Measurements from ENCODE around the gene KLHL40.

KLHL40 gene

DNA sequence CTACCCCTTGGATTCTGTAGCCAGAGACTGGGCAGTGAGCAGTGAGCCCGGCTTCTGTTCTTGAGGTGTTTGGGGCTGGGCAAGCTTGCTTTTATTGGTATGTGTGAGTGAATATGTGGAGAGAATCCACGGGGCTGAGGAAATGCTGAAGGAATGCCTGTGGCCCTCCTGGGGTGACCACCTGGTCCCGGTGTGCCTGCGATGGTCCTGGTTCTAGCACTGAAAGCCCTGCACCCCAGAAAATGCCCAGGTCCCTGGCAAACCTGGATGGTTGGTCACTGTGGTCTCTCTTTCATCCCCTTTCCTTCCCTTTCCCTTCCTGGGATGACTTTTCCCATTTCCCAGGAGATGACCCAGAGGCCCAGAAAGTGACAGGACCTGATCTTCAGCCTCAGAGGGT, 27.7 kb upstream of the KLHL40 start:
- no peak for DNase-seq (ENCODE audit: low spot score)

DNA sequence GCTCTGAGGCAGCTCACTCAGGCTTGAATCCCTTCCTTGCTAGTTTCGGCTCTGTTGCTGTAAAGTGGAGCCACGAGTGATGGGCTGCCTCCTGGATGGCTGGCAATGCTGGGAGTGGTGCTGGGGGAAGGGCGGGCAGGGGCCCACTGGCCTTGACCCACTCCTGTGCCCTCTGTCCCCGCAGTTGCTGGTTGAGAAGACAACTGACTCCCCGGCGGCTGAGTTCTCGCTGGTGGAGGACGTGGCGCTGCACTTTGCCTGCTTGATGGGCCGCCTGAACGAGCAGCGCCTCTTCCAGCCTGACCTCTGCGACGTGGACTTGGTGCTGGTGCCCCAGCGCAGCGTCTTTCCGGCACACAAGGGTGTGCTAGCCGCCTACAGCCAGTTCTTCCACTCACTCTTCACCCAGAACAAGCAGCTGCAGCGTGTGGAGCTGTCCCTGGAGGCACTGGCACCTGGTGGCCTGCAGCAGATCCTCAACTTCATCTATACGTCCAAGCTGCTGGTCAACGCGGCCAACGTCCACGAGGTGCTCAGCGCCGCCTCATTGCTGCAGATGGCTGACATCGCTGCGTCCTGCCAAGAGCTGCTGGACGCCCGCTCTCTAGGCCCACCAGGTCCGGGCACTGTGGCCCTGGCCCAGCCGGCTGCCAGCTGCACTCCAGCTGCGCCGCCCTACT, 27.1 kb upstream of the KLHL40 start:
- DNase-seq (ENCODE audit: low spot score) = no peak

DNA sequence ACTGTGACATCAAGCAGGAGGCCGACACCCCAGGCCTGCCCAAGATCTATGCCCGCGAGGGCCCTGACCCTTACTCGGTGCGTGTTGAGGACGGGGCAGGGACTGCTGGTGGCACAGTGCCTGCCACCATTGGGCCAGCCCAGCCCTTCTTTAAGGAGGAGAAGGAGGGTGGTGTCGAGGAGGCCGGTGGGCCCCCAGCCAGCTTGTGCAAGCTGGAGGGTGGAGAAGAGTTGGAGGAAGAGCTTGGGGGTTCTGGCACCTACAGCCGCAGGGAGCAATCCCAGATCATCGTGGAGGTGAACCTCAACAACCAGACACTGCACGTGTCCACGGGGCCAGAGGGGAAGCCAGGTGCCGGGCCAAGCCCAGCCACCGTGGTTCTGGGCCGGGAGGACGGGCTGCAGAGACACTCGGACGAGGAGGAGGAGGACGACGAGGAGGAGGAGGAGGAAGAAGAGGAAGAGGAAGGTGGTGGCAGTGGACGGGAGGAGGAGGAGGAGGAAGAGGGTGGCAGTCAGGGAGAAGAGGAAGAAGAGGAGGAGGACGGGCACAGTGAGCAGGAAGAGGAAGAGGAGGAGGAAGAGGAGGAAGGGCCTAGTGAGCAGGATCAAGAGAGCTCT, 26.5 kb upstream of the KLHL40 start:
- no peak for DNase-seq (ENCODE audit: low spot score)

DNA sequence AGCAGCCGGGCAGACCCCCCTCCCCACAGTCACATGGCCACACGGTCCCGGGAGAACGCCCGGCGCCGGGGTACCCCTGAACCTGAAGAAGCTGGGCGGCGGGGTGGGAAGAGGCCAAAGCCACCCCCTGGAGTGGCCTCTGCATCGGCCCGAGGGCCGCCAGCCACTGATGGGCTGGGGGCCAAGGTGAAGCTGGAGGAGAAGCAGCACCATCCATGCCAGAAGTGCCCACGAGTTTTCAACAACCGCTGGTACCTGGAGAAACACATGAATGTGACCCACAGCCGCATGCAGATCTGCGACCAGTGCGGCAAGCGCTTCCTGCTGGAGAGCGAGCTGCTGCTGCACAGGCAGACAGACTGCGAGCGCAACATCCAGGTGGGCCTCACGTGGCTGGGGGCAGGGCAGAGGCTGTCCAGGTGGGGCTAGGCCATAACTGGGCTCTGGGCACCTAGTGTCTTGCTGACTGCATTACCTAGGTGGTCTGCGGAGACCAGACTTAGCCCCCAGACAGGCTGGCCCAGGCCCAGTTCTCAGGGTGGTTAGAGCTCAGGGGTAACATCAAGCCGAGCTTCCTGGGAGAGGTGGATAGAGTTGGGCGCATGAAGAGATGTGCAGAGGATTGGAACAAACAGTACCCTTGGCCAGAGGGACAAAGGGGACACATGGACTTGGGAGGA, 25.7 kb upstream of the KLHL40 start:
- no peak for DNase-seq (ENCODE audit: low spot score)

DNA sequence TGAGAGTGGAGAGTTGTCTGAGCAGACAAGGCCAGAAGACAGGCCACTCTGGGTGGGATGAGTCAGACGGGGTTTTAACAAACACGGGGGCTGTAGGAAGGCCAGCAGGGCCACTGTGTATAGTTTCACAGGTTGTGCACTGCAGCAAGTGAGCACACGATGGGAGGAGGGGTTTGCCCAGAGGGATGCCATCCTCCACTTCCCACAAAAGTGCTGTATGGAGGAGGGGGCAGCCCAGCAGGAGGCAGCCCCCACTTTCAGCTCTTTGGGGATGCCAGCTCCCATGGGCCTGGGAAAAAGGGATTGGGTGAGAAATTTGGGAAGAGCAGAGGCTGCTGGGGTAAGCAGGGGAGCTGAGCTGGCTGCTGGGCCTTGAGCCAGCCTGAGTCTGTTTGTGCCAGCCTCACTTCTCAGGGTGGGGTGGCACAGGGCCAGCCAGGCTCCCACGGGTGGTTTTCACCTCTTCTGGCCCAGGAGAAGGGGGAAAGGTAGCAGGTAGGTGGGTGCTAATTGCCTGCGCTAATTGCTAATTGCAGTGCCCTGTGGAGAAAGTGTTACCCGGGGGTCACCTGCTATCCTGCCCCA, 25.1 kb upstream of the KLHL40 start:
- no peak for DNase-seq (ENCODE audit: low spot score)

DNA sequence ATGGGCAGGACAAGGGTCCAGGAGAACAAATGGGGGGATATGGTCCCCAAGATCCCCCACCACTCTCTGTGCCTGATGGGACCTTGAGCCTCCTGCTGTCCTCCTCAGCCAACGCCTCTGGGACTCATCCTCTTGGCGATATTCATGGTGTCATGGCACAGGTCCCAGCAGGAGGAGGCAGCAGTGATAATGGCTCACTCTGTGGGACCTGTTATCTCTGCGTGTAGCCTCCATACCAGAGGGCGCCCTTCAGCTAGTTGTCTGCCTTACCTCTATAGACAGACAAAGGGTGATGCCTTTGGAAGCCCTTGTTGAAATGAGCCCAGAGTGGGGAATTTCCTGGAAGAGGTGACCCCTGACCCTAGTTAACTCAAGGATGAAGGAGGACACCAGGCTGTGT, 24.4 kb upstream of the KLHL40 start:
- no peak for DNase-seq (ENCODE audit: low spot score)

DNA sequence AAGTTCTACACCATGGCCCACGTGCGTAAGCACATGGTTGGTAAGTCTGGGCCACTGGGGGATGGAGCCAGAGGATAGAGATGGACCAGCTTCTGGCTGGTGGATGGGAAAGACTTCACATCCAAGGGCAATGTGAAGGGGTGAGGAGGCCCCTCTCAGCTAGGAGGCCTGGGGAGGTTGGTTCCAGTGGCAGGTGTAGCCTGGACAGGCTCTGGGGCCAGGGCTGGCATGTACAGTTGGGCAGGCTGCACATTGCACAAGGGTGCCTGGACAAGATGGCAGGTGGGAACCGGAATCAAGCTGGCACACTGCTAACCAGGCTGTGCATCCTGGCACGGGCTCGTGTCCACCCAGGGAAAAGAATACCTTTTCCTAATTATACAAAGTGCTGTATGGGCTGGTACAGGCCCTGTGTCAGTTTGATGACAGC, 23.7 kb upstream of the KLHL40 start:
- DNase-seq (ENCODE audit: low spot score) = no peak

DNA sequence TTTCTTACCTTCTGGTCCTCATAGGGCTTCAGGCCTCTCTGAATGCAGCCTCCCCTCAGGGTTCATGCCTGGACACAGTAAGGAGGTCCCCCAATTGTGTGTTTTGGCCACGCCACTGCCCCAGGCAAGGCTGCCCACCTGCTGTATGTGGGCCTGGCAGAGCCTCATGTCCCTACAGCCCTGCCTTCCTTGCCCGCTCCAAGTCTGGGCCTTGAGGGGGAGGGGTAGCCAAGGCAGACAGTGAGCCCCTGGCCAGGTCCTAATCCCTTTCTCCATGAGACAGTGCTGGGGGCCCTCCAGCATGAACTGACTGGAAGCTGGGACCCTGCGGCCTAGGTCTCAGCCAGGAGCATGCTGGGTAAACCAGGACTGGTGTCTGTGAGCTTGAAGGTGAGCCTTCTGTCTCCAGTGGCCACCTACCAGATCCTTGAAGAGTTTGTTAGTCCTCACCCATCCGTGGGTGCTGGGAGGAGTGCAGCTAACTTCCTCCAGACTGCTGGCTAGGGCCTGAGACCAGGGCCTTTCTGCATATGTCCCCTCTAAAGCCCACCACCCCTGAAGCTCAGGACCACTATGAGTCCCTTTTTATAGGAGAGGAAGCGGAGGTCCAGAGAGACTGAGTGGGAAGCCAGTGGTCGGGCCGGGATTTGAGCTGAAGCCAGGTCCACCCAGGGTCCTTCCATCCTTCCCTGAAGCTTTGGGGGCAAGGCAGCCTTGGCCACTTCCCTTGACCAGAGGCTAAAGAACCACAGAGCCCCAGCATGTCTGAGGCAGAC, 23.1 kb upstream of the KLHL40 start:
- DNase-seq (ENCODE audit: low spot score) = no peak

DNA sequence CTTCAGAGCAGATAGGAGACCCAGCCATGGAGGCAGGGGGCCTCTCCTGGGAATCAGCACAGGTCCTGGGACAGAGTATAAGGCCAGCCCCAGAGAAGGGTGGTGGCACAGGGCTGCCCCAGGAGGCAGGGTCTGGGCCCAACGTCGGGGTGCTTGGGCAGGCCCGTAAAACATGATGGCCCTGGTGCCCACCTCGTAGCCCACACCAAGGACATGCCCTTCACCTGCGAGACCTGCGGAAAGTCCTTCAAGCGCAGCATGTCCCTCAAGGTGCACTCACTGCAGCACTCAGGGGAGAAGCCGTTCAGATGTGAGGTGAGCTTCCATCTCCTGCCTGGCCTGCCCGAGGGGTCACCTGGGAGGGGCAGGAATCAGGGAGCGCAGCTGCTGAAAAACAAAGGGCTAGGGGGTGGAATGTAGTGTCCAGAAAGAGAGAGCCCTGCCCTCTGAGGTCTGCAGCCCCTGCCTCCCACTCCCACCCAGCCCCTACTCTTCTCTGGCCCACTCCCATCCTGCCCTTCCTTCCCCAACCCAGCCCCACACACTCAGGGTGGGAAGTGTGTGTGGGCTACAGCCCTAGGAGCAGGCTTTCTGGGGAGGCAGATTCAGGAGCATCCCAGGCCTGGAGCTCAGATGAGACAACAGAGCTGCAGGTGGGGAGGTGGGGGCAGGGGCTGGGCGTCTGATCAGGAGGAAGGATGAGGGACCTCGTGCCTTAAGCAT, 22.4 kb upstream of the KLHL40 start:
- no peak for DNase-seq (ENCODE audit: low spot score)

DNA sequence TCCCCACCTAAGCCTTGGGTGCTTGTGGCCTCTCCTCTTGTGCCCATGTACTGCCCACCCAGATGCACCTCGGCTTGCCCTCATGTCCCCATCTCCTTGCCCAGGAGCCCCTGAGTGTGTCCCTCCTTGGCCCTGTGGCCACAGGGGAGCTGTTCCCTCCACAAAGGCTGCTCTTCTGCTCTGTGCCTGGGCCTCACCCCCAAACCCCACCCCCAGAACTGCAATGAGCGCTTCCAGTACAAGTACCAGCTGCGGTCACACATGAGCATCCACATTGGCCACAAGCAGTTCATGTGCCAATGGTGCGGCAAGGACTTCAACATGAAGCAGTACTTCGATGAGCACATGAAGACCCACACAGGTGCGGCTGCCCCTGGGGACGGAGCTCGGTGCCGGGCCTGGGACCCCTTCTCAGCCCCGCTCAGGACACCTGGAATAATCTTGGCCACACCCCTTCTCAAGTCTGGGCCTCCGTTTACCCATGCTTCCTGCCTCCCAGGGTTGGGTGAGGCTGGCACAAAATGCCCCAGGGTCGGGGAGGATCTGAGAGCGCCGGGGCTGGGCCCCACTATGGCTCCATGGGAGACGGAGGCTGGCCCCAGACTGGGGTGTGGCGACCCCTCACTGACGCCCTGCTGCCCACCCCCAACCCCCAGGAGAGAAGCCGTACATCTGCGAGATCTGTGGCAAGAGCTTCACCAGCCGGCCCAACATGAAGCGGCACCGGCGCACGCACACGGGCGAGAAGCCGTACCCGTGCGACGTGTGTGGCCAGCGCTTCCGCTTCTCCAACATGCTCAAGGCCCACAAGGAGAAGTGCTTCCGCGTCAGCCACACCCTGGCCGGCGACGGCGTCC, 21.5 kb upstream of the KLHL40 start:
- no peak for DNase-seq (ENCODE audit: low spot score)

DNA sequence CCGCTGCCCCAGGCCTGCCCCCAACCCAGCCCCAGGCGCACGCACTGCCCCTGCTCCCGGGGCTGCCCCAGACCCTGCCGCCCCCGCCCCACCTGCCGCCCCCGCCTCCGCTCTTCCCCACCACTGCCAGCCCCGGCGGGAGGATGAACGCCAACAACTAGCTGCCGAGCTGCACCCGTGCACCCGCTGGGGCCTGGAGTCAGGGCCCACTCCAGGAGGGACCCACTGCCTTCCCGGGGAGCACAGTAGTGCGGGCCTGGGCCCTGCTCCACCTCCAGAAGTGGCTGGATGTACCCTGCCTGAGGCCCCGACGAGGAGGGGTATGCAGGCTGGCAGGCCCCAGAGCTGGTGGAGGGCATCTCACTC, 20.9 kb upstream of the KLHL40 start:
- DNase-seq (ENCODE audit: low spot score) = no peak

DNA sequence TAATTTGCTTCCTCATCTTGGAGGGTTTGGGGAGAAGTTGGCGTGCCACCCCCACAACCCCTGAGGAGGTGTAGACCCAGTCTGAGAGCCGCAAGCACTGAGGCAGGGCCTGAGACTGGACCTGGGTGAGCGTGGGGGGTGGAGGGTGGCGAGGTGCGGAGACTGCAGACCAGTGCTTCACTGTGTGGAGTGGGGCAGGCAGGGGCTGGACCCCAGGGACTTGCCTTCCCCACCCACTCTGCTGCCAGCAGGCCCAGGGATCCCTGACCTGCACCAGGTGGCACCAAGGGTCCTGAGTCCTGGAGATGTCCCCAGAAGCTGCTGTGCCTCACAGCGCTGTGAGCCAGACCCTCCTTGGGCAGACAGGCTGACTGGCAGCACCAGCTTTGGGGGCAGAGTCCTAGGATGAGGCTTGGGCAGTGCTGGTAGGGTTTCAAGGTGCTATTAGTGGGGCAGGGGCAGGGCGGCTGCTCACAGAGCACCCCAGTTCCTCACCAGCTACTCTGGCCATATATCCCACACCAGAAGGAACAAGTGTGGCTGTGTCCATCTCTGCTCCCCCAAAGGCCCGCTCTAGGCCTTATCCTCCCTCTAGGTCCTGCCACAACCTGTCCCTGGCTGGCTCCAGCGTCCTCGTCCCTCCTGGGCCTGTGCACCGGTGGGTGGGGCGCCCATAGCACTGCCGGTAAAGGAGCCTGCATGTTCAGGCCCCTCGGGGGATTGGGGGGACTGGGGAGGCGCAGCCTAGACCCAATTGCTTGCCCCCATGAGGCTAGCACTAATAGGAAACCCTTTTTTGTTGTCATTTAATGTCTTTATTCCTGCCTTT, 20.1 kb upstream of the KLHL40 start:
- no peak for DNase-seq (ENCODE audit: low spot score)

DNA sequence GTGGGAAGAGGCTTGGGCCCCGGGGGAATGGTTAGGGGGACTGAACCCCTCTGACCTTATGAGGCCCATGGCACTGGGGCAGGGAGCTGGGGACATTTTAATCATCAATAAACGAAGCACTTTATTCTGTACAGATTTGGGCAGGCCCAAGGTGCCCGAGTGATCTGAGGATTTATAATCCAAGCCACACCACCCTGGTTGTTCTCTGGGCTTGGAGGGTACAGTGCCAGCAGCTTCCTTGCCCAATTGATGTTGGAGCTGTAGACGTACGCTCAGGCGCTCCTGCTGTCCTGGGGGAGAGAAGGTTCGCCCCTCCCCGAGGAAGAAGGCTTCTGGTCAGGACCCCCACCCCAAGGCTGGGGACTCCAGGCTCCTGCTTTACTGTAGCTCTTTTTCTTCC, 19.3 kb upstream of the KLHL40 start:
- no peak for DNase-seq (ENCODE audit: low spot score)

DNA sequence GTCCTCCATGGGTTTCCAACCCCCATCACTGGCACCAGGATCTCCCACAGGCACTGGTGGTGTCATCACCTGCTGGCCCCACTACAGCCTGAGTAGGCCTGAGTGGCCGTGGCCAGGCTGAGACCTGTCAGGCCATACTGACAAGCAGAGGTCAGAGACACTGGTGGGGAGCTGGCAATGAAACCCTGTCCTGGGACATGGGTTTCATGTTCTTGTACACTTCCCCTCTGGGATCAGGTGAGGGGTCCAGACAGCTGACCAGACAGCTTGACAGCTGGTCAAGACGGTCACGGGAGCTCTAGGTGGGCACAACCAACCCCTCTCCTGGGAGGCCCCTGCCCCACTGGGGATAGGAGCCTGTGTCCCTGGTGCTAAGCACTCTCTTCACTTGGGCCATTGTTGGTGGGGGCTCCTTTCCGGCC, 18.7 kb upstream of the KLHL40 start:
- DNase-seq (ENCODE audit: low spot score) = no peak

DNA sequence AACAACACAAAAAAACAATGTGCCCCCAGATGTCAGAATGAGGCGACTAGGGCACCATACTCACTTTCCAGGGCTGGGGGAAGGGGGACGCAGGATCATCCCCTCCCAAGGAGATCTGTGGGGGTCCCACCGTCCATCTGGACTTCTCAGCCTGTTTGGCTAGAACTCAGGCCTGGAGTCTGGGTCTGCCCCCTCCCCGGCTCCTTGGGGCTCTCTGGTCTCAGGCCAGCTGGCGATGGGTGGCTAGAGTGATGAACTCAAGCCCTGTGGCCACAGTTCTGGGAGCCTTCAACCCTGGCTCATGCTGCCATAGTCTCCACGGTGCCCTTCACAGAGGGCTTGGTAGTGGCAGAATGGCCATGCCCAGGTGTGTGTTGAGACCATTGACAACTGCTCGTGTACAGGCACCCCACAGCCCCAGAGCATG, 18.2 kb upstream of the KLHL40 start:
- DNase-seq (ENCODE audit: low spot score) = no peak

DNA sequence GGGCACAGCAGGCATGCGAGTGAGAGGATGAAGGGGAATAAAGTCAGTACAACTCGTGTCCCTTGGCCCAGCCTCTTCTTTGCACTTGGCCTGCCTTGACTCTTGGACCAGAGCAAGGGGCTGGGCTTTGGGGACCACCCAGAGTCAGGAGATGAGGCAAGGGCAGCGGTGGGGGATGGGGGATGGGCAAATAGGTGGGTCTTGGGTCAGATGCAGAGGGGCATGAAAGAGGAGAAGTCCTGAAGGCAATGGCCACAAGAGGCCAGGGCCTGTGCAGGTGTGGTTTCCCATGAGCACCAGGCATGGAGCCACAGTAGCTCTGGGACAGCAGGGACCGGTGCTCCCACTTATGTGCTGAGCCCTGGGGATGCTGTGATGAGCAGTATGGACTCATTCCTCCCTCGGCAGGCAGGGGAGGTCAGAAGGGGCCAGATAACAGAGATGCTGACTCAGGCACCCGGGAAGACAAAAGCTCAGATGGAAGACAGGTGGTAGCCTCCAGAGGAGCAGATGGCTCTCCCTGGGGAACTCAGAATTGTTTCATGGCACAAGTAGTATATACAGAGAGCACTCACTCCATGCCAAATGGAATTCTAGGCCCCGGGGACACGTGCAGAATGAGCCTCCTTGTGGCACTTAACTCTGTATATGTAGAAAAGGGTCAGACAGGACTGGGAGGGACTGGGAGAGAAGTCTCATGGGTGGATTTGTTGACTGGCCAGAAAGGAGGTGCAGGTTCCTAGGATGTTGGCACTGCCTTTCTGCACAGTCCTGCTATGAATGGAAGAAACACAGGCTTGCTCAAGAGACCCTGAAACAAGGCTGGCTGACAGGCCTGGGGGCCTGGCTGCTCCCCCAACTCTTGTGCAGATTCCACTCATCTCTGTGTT, 17.6 kb upstream of the KLHL40 start:
- DNase-seq (ENCODE audit: low spot score) = no peak

DNA sequence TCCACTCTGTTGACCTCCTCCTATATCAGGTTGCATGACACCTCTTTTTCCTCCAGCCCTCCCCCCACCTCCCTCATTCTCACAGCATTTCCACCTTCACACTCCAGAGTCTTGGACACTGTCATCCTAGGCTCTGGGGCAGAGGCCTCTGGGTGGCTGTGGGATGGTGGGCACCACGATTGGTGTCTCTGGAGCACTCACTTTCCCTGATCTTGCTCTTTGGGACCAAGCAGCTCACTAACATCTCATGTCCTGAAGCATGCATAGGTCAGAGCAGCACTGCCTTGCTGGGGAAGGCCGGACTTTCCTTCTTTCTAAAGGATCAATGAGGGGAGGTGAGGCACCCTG, 16.9 kb upstream of the KLHL40 start:
- DNase-seq (ENCODE audit: low spot score) = no peak

DNA sequence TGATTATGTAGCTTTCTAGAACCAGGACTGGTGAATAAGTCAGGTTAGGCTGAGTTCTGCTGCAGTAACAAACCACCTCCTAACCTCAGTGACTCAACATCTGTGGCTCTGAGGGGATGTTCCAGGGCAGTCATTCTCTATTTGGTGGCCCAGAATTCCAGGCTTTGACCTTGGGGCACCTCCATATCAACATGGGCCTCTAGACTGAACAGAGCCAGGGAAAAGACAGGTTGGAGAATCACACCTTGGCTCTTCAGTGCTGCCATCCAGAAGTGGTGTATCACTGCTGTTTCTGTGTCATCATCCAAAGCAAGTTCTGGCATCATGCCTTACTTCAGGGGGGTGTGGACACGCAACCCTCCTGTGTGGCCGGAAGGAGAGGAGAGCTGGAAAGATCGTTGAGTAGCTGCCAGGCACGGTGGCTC, 16.5 kb upstream of the KLHL40 start:
- DNase-seq (ENCODE audit: low spot score) = no peak

DNA sequence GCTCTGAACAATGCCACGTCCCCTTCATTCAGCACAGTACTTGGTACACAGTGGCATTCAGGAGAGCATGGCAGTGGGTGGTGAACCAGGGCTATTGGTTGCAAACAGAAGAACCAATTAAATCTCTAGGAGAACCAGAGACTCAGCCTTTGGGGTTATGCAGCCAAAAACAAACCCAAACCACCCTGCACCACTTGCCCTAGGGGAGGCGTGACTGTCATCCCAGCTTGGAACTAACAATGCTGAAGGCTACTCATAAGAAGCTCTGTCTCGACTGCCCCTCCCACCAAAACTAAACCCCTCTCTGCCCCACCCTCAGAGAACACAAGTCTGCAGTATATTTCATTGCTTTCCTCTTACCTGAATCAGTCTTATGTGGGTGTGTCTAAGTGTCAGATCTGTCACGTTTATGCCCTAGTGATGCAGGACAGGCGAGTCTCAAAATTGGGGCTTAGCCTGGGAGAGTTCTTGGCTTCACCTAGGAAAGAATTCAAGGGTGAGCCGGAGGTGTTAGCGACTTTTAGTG, 15.2 kb upstream of the KLHL40 start:
- no peak for DNase-seq (ENCODE audit: low spot score)
